ENCODE data around the gene STXBP6.

The STXBP6 gene

DNA sequence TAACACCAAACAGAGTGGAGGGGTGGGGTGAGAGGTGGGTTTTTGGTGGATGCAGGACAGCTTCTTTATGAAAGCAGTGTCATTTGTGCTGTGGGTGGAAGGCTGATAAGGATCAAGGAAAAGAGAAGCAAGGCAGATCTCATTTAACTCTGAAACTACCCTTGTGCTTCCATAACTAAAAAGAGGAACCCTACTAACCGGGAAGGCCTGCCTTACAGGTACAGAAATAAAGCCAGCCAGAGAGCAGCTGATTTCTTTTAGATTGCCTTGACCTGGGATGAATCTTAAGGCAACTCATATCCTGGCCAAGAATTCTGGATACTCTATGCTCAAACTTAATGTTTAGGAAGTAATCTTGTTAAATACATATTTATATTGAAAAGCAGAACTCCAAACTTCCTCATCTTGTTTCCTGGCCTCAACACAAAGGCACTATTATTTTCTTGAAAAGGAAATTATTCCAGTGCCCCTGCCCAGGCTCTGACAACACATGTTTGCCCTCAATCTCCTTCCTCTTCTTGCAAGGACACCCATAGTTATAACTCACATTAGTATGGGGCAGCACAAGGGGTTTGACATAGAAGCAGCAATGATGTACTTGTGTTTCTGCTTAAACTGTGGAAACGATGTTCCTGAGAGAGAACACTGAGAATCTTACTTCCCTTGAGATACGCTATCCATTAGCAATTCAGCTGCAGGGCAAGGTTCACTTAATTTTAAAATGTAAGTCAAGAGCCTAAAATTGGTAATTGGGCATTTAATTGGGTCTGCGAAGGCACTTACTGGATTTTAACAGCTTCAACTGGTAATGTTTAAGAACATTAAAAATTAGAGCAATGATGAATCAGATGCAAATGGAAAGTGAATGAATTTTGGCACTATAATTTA is 173.7 kb downstream of the STXBP6 start:
- DNase-seq (ENCODE audit: low spot score) (no peak), ATAC-seq (ENCODE audit: low read depth) (no peak)
- H3K27ac ChIP-seq (ENCODE audit: poor library complexity, severe bottlenecking) = no peak overlapping the region
- H3K4me3 ChIP-seq (ENCODE audit: severe bottlenecking) = no peak overlapping the region
- TF ChIP-seq, protein P1, sequence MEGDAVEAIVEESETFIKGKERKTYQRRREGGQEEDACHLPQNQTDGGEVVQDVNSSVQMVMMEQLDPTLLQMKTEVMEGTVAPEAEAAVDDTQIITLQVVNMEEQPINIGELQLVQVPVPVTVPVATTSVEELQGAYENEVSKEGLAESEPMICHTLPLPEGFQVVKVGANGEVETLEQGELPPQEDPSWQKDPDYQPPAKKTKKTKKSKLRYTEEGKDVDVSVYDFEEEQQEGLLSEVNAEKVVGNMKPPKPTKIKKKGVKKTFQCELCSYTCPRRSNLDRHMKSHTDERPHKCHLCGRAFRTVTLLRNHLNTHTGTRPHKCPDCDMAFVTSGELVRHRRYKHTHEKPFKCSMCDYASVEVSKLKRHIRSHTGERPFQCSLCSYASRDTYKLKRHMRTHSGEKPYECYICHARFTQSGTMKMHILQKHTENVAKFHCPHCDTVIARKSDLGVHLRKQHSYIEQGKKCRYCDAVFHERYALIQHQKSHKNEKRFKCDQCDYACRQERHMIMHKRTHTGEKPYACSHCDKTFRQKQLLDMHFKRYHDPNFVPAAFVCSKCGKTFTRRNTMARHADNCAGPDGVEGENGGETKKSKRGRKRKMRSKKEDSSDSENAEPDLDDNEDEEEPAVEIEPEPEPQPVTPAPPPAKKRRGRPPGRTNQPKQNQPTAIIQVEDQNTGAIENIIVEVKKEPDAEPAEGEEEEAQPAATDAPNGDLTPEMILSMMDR (IDR thresholded peaks at IDR 0.05; ENCODE audit: poor library complexity, severe bottlenecking) = no peak
- H3K36me3 ChIP-seq (ENCODE audit: low read depth) = no peaks in the 10 kb centered on the region
- H3K27me3 ChIP-seq (ENCODE audit: insufficient read depth, poor library complexity, severe bottlenecking) = peaks cover 4% of the 10 kb centered on the region
- no peaks in the 10 kb centered on the region for H3K4me1 ChIP-seq (ENCODE audit: insufficient read depth, poor library complexity, severe bottlenecking)
- H3K9me3 ChIP-seq (ENCODE audit: severe bottlenecking) = no peaks in the 10 kb centered on the region

DNA sequence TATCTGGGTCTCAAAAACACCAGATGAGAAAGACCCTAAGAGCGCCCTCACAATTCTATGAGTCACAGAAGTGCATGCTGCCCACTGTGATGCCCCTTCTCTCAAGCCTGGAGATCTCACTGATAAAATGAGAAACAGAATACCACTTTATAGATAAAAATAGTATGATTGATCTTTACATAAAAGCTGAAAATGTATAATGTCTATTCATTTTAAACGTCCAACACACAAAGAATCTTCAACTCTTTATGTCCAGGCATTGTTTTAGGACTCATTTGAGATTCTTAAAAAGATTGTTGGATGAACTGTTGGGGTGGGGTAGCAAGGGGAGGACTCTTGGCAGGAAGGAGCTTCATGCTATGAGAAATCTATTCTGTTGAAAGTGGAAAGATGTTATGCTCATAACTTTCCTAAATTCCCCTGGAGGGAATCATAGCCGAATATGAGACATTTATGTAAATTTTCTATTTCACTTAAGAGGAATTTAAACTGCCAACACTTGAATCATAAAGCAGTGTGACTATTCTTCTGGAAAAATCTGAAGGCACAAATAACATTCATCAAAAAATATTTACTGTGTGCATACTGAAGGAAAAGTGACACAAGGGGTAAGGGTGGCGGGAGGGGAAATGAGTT is 174.6 kb downstream of the STXBP6 start:
- Histone ChIP-seq H3K27ac (ENCODE audit: poor library complexity, severe bottlenecking) (no peak overlapping the region), H3K27me3 (ENCODE audit: insufficient read depth, poor library complexity, severe bottlenecking) (peaks cover 4% of the 10 kb centered on the region), H3K9me3 (ENCODE audit: severe bottlenecking) (no peaks in the 10 kb centered on the region), H3K36me3 (ENCODE audit: low read depth) (no peaks in the 10 kb centered on the region), H3K4me3 (ENCODE audit: severe bottlenecking) (no peak overlapping the region), H3K4me1 (ENCODE audit: insufficient read depth, poor library complexity, severe bottlenecking) (no peaks in the 10 kb centered on the region)
- DNase-seq (ENCODE audit: low spot score) (no peak), ATAC-seq (ENCODE audit: low read depth) (no peak)
- TF ChIP-seq, protein P1 (IDR thresholded peaks at IDR 0.05; ENCODE audit: poor library complexity, severe bottlenecking) = no peak

GRCh38 chr14:24874514-24875202 is 175.3 kb downstream of the STXBP6 start:
- H3K4me1 ChIP-seq (ENCODE audit: insufficient read depth, poor library complexity, severe bottlenecking) = no peaks in the 10 kb centered on the region
- ATAC-seq (ENCODE audit: low read depth) (no peak), DNase-seq (ENCODE audit: low spot score) (no peak)
- no peak overlapping the region for H3K4me3 ChIP-seq (ENCODE audit: severe bottlenecking)
- TF ChIP-seq, protein P1 (IDR thresholded peaks at IDR 0.05; ENCODE audit: poor library complexity, severe bottlenecking) = no peak
- H3K27ac ChIP-seq (ENCODE audit: poor library complexity, severe bottlenecking) = no peak overlapping the region
- H3K9me3 ChIP-seq (ENCODE audit: severe bottlenecking) = no peaks in the 10 kb centered on the region
- no peaks in the 10 kb centered on the region for H3K36me3 ChIP-seq (ENCODE audit: low read depth)
- H3K27me3 ChIP-seq (ENCODE audit: insufficient read depth, poor library complexity, severe bottlenecking) = peaks cover 4% of the 10 kb centered on the region

GRCh38 chr14:24873551-24873950 is 176.4 kb downstream of the STXBP6 start:
- Histone ChIP-seq H3K4me3 (ENCODE audit: severe bottlenecking) (no peak overlapping the region), H3K27ac (ENCODE audit: poor library complexity, severe bottlenecking) (no peak overlapping the region), H3K4me1 (ENCODE audit: insufficient read depth, poor library complexity, severe bottlenecking) (no peaks in the 10 kb centered on the region), H3K36me3 (ENCODE audit: low read depth) (no peaks in the 10 kb centered on the region), H3K9me3 (ENCODE audit: severe bottlenecking) (no peaks in the 10 kb centered on the region), H3K27me3 (ENCODE audit: insufficient read depth, poor library complexity, severe bottlenecking) (peaks cover under 1% of the 10 kb centered on the region)
- ATAC-seq (ENCODE audit: low read depth) = no peak
- DNase-seq (ENCODE audit: low spot score) = no peak
- TF ChIP-seq, protein P1 (IDR thresholded peaks at IDR 0.05; ENCODE audit: poor library complexity, severe bottlenecking) = no peak
